Naive thymus-derived CD8-positive, alpha-beta T cell (primary cell): ENCODE results near the gene LKAAEAR1. TPM values are rescaled to one million over a fixed set of nuclear protein-coding genes. Genes with fewer than 3 reads are reported as not detected.
"Not testable (repeated sequence)": the region's sequence is repeated elsewhere in the genome, so short reads cannot be mapped to it uniquely, and the experiment has no call there.

Source experiments
- ATAC-seq, 2 donors: fragments of 150-1000 bp; cut with Tn5 transposase in 1 of 2; sonication (Bioruptor Pico), chemical (Tn5 transposase) in 1 of 2; 1 replicate in 1 of 2; 2 replicates in 1 of 2; pipeline ENCODE4 v1.10.0; 2021; ENCODE audit warnings: mild to moderate bottlenecking in 2 of 2, moderate library complexity in 2 of 2
- POLR2A ChIA-PET: fragments of 350-600 bp; sonication (Branson Sonifier 250); formaldehyde crosslinking; loops from one replicate; lab custom pipeline; 2021; ENCODE audit warnings: antibody characterized with exemption; lab: Charles Lee
- DNase-seq, 10 donors: peaks; one replicate each; pipeline versions ENCODE4 v3.0.0 to v3.0.0-alpha.2; 2020 to 2022
- H3K27ac Mint-ChIP-seq, 10 donors: one replicate each; pipeline ENCODE4 v1.8.0; 2020 to 2022; ENCODE audit warnings: mild to moderate bottlenecking in 10 of 10, mixed read lengths in 10 of 10, moderate library complexity in 4 of 10, inconsistent platforms in 1 of 10
- H3K27me3 Mint-ChIP-seq, 5 donors: one replicate each; pipeline ENCODE4 v1.8.0; 2021 to 2022; ENCODE audit warnings: mixed read lengths in 5 of 5
- H3K36me3 Mint-ChIP-seq, 3 donors: one replicate each; pipeline ENCODE4 v1.8.0; 2020 to 2022; ENCODE audit warnings: mixed read lengths in 3 of 3, mild to moderate bottlenecking in 2 of 3, inconsistent platforms in 1 of 3
- H3K4me1 Mint-ChIP-seq, 4 donors: one replicate each; pipeline ENCODE4 v1.8.0; 2021 to 2022; ENCODE audit warnings: mixed read lengths in 4 of 4
- H3K4me3 Mint-ChIP-seq, 10 donors: one replicate each; pipeline ENCODE4 v1.8.0; 2020 to 2022; ENCODE audit warnings: mild to moderate bottlenecking in 10 of 10, mixed read lengths in 10 of 10, moderate library complexity in 6 of 10, inconsistent platforms in 1 of 10
- H3K9me3 Mint-ChIP-seq, 9 donors: one replicate each; pipeline ENCODE4 v1.8.0; 2020 to 2022; ENCODE audit warnings: mixed read lengths in 9 of 9, mild to moderate bottlenecking in 3 of 9, inconsistent platforms in 1 of 9, moderate library complexity in 1 of 9
- polyA plus RNA-seq, 3 donors: library from polyadenylated mRNA; unstranded; fragments of 300-500 nt; fragmentation: Illumina TruSeq; gene quantifications; one replicate each; pipeline ENCODE4 v1.2.3, GENCODE V29; 2021
- total RNA-seq, 8 experiments: library from RNA in 2 of 8; stranded (reverse) in 2 of 8; gene quantifications; one replicate each; pipeline ENCODE4 v1.2.3 and lab custom pipeline; 2021 to 2026

The LKAAEAR1 gene
- total and polyA plus RNA-seq, 5 experiments from 2014 or later: 0.63 to 1.1 TPM; not detected in 3

DNA sequence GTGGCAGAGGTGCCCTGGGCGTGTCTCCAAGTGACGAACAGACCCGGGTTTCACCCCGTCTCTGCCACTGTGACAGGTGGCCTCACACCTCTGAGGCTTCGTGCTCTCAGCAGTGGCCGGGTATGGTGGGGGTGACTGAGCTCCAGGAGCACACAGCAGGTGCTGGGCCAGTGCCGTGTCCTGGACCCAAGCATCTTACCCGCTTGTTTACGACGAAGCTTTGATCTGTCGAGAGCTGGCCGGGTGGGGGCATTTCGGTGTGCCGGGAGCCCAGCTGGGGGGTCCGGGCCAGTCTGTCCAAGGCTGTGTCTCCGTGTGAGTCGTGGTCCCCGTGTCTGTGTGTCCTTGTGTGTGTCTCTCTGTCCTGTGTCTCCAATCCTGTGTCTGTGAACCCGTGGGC is 7.1 kb upstream of the LKAAEAR1 start:
- POLR2A ChIA-PET: no interaction called here
- Mint-ChIP-seq H3K36me3 (peaks cover 0 to 3% (median 0%) of the 10 kb centered on the region in 3 donors), H3K27me3 (no peaks in the 10 kb centered on the region), H3K27ac (no peak overlapping the region), H3K9me3 (peaks cover 0 to 10% (median under 1%) of the 10 kb centered on the region in 9 donors), H3K4me3 (peak overlapping the region in 1 of 10 donors; percentile 34), H3K4me1 (peaks cover 0 to 6% (median 2%) of the 10 kb centered on the region in 4 donors)
- DNase-seq: no peak
- no peak for ATAC-seq

DNA sequence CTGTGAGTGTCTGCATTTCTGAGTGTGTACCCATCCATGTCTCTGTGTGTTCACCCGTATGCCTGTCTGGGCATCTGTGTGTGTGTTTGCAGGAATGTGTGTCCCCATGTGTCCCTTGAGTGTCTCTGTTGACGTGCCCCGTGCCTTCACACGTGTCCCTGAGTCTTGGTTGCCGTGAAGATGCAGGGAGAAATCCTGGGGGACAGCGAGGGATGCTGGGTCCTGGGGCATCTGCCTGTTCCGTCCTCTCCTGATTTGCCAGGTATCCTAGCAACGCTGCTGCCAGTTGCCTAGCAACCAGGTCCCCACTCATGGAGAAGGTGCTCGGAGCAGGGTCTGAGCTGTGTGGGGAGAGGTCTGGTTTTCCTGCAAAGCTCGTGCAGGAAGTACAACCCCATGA is 6.0 kb upstream of the LKAAEAR1 start:
- POLR2A ChIA-PET: no interaction called here
- H3K4me1 Mint-ChIP-seq: peaks cover 0 to 7% (median 2%) of the 10 kb centered on the region in 4 donors
- H3K4me3 Mint-ChIP-seq: no peak overlapping the region
- H3K36me3 Mint-ChIP-seq: peaks cover 0 to 3% (median 0%) of the 10 kb centered on the region in 3 donors
- DNase-seq: no peak
- peaks cover 0 to 3% (median 0%) of the 10 kb centered on the region in 5 donors for H3K27me3 Mint-ChIP-seq
- H3K9me3 Mint-ChIP-seq: peaks cover 0 to 12% (median 0%) of the 10 kb centered on the region in 9 donors
- ATAC-seq: no peak
- H3K27ac Mint-ChIP-seq: no peak overlapping the region

DNA sequence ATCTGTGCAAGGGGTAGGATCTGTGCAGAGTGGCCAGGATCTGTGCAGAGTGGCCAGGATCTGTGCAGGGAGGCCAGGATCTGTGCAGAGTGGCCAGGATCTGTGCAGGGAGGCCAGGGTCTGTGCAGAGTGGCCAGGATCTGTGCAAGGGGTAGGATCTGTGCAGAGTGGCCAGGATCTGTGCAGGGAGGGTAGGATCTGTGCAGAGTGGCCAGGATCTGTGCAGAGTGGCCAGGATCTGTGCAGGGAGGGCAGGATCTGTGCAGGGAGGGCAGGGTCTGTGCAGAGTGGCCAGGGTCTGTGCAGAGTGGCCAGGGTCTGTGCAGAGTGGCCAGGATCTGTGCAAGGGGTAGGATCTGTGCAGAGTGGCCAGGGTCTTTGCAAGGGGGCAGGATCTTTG is 4.4 kb upstream of the LKAAEAR1 start:
- H3K4me3 Mint-ChIP-seq, H3K27me3 Mint-ChIP-seq, H3K36me3 Mint-ChIP-seq, H3K27ac Mint-ChIP-seq, ATAC-seq, DNase-seq, POLR2A ChIA-PET: not testable (repeated sequence)
- H3K4me1 Mint-ChIP-seq: peaks cover 5 to 13% (median 6%) of the 10 kb centered on the region in 4 donors
- H3K9me3 Mint-ChIP-seq: peaks cover 0 to 12% (median 0%) of the 10 kb centered on the region in 9 donors

DNA sequence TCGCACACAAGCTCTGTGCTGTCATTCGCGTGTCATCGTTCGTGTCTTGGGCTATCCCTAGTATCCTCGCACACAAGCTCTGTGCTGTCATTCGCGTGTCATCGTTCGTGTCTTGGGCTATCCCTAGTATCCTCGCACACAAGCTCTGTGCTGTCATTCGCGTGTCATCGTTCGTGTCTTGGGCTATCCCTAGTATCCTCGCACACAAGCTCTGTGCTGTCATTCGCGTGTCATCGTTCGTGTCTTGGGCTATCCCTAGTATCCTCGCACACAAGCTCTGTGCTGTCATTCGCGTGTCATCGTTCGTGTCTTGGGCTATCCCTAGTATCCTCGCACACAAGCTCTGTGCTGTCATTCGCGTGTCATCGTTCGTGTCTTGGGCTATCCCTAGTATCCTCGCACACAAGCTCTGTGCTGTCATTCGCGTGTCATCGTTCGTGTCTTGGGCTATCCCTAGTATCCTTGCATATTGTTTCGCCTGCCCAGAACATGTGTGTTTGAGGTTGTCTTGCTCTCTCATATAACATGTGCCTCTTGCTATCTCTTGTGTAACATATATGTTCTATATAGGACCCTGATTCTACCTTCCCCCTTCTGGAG is 3.1 kb upstream of the LKAAEAR1 start:
- H3K27me3 Mint-ChIP-seq, H3K36me3 Mint-ChIP-seq, H3K27ac Mint-ChIP-seq, DNase-seq, H3K4me3 Mint-ChIP-seq, POLR2A ChIA-PET, ATAC-seq: not testable (repeated sequence)
- Mint-ChIP-seq H3K4me1 (peaks cover 10 to 21% (median 17%) of the 10 kb centered on the region in 4 donors), H3K9me3 (peaks cover 0 to 12% (median 0%) of the 10 kb centered on the region in 9 donors)

DNA sequence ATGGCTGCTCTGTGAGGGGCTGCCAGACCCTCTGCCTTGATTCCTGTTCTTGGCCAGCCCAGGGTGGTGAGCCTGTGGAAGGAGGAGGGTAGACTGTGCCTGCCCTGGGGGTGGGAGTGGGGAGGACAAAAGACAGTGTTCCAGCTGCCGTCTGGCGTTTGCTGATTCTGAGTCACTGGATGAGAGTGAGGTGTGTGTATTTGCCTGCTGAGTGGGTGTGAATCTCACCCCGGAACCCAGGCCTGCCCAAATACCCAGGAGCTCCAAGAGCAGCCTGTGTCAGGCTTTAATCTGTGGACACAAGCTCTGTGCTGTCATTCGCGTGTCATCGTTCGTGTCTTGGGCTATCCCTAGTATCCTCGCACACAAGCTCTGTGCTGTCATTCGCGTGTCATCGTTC is 2.6 kb upstream of the LKAAEAR1 start:
- POLR2A ChIA-PET: no interaction called here
- peaks cover 14 to 23% (median 21%) of the 10 kb centered on the region in 4 donors for H3K4me1 Mint-ChIP-seq
- H3K4me3 Mint-ChIP-seq: no peak overlapping the region
- peaks cover 0 to 3% (median 0%) of the 10 kb centered on the region in 3 donors for H3K36me3 Mint-ChIP-seq
- ATAC-seq (no peak), DNase-seq (no peak)
- H3K27ac Mint-ChIP-seq: no peak overlapping the region
- peaks cover 0 to 6% (median 1%) of the 10 kb centered on the region in 5 donors for H3K27me3 Mint-ChIP-seq
- H3K9me3 Mint-ChIP-seq: peaks cover 0 to 12% (median 0%) of the 10 kb centered on the region in 9 donors

DNA sequence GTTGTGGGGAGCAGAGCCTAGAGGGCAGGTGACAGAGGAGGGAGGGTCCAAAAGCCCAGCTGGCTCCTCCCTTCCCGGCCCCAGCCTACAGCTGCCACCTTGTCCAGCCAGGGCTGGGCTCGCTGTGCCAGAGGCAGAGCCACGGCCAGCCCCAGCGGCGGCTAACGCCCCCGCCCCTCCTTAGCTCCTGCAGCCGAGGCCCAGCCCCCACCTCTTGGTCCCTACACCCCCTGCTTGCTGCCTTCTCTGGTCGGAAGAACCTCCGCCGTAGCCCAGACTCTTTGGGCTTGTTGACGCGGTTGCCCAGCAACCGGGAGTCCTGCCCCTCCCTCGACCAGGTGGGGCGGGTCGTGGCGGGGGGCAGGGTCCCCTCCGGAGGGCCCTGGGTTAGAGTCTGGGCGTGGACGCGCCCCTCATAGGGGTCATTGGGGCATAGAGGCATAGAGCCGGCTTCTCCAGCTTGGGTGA is 521 bp upstream of the LKAAEAR1 start:
- Mint-ChIP-seq H3K27ac (peak overlapping the region in 2 of 10 donors; percentile 63 to 89), H3K4me3 (peak overlapping the region; percentile 77 to 94 (median 90)), H3K27me3 (peaks cover 0 to 6% (median 1%) of the 10 kb centered on the region in 5 donors), H3K36me3 (peaks cover 0 to 3% (median 0%) of the 10 kb centered on the region in 3 donors), H3K9me3 (peaks cover 0 to 12% (median 0%) of the 10 kb centered on the region in 9 donors), H3K4me1 (peaks cover 15 to 41% (median 36%) of the 10 kb centered on the region in 4 donors)
- POLR2A ChIA-PET: interaction anchor here (1.1 to 2.3 kb wide), 4 partner anchors 36 to 171 kb away, joined by 4 to 13 read pairs (median 8); partner anchors contain the start of genes C20orf204 and PCMTD2
- DNase-seq (no peak), ATAC-seq (no peak)

DNA sequence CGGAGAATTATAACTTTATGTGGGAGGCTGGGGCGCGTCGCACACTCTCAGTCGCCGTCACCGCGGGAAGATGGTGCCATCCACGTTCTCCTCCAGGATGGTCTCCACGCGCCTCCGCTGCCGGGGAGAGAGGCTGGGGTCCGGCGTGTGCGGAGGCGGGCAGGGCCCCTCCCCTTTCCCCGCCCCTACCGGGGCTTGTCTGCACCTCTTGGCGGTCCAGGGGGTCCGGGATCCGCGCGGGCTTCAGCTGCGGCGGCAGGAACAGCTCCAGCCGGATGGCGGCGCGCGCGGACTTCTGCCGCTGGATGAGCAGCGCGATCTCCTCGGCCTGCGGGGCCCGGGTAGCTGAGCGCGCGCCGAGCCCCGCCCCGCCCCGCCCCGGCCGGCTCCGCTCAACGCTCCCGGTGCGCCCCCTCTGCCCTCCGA is 807 bp downstream of the LKAAEAR1 start:
- Mint-ChIP-seq H3K27me3 (peaks cover 0 to 6% (median 1%) of the 10 kb centered on the region in 5 donors), H3K36me3 (peaks cover 0 to 3% (median 0%) of the 10 kb centered on the region in 3 donors), H3K9me3 (peaks cover 0 to 12% (median 0%) of the 10 kb centered on the region in 9 donors), H3K4me1 (peaks cover 19 to 47% (median 39%) of the 10 kb centered on the region in 4 donors), H3K27ac (peak overlapping the region in 2 of 10 donors; percentile 27 to 85), H3K4me3 (peak overlapping the region; percentile 64 to 88 (median 78))
- ATAC-seq (peak; percentile 42 to 45), DNase-seq (peak in 9 of 10 donors; percentile 38 to 78 (median 62))
- POLR2A ChIA-PET: interaction anchor here (1.2 to 2.3 kb wide), 7 partner anchors 16 to 174 kb away, joined by 3 to 13 read pairs (median 5); partner anchors contain the start of genes PCMTD2, PRPF6 and TCEA2

DNA sequence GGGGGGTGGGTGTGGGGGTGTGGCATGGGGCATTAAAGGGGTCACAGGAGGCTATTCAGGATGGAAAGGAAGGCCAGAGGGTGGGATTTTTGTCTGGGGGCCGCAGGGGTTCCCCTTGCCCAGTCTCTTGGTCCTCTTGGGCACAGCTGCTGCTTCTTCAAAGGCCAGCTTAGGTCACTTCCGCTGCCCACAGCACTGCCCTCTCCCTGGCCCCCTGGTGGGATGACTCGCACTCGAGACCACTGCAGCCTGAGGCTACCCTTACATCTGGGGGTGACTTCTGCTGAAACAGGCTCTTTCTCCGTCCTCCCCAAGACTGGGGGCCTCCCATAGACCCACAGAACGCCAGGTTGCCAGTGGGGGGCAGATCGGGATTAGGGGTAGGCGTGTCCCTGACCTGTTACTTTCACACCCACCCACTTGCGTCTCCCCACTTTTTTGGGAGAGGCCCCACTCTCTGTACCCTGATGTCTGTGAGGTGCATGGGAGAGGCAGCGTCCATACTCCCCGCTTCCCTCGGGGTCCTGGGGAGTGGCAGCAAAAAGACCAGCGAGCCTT is 1.3 kb downstream of the LKAAEAR1 start:
- no peak for DNase-seq
- H3K27ac Mint-ChIP-seq: peak overlapping the region in 3 of 10 donors; percentile 27 to 85 (median 51)
- ATAC-seq: no peak
- H3K27me3 Mint-ChIP-seq: peaks cover 0 to 6% (median 1%) of the 10 kb centered on the region in 5 donors
- peaks cover 0 to 3% (median 0%) of the 10 kb centered on the region in 3 donors for H3K36me3 Mint-ChIP-seq
- H3K9me3 Mint-ChIP-seq: peaks cover 0 to 12% (median 0%) of the 10 kb centered on the region in 9 donors
- H3K4me3 Mint-ChIP-seq: peak overlapping the region; percentile 64 to 88 (median 78)
- H3K4me1 Mint-ChIP-seq: peaks cover 19 to 50% (median 39%) of the 10 kb centered on the region in 4 donors
- POLR2A ChIA-PET: interaction anchor here (1.2 to 2.3 kb wide), 7 partner anchors 17 to 175 kb away, joined by 3 to 13 read pairs (median 5); partner anchors contain the start of genes PCMTD2, PRPF6 and TCEA2

DNA sequence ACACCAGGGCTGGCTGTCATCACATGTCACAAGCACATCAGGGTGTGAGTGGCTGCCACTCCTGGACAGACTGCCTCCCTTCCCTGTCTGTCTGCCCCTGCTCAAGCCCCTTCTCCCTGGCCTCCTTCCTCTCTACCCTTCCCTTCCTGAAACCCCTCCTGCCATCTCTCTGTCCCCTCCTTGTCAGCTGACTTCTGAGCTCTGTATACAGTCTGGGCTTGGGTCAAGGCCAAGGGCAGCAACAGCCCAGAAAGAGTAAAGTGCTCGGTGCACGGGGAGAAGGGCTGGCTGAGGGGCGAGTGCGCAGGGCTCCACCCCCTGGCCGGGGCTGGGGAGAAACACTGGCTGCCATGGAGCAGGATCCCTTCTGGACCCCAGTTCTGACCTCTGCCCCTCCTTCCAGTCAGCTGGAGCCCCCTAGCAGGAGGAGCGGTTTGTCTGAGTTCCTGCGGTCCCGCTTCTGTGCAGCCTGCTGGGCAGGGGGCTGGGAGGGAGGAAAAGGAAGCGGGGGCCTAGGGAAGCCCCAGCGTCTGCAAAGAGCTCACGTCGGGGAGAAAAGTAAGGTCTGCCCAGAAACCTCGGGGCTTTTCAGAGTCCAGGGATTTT is 2.0 kb downstream of the LKAAEAR1 start:
- POLR2A ChIA-PET: interaction anchor here (1.2 to 3.3 kb wide), 4 partner anchors 19 to 176 kb away, joined by 3 to 13 read pairs (median 4); partner anchors contain the start of genes PRPF6 and TCEA2
- H3K36me3 Mint-ChIP-seq: peaks cover 0 to 3% (median 0%) of the 10 kb centered on the region in 3 donors
- ATAC-seq (no peak), DNase-seq (no peak)
- peaks cover 0 to 6% (median 1%) of the 10 kb centered on the region in 5 donors for H3K27me3 Mint-ChIP-seq
- peaks cover 19 to 55% (median 44%) of the 10 kb centered on the region in 4 donors for H3K4me1 Mint-ChIP-seq
- peaks cover 0 to 8% (median 0%) of the 10 kb centered on the region in 9 donors for H3K9me3 Mint-ChIP-seq
- peak overlapping the region; percentile 20 to 90 (median 80) for H3K27ac Mint-ChIP-seq
- H3K4me3 Mint-ChIP-seq: peak overlapping the region; percentile 62 to 88 (median 69)

DNA sequence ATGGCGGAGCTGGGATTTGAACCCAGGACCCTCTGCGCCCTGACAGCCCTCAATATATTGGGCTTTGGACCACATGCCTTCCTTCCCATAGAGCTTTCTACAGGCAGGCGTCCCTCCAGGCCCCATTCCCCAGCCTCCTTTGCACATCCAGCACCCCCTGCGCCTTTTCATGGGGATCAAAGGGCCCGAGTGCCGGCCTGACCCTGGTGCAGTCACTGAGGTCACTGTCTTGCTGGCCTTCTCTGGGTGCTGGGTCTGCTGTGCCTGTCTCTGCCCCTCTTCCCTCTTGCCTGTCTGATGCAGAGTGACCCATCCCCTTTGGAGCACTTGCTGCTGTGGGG is 2.6 kb downstream of the LKAAEAR1 start:
- POLR2A ChIA-PET: interaction anchor here (3.3 kb wide), 1 partner anchor 39 kb away, joined by 13 read pairs; no protein-coding TSS in a partner anchor
- Mint-ChIP-seq H3K9me3 (peaks cover 0 to 5% (median 0%) of the 10 kb centered on the region in 9 donors), H3K4me1 (peaks cover 20 to 61% (median 47%) of the 10 kb centered on the region in 4 donors), H3K4me3 (peak overlapping the region; percentile 16 to 85 (median 69)), H3K36me3 (peaks cover 0 to 2% (median 0%) of the 10 kb centered on the region in 3 donors), H3K27me3 (peaks cover 0 to 6% (median 1%) of the 10 kb centered on the region in 5 donors), H3K27ac (peak overlapping the region in 8 of 10 donors; percentile 20 to 90 (median 80))
- ATAC-seq (no peak), DNase-seq (no peak)

DNA sequence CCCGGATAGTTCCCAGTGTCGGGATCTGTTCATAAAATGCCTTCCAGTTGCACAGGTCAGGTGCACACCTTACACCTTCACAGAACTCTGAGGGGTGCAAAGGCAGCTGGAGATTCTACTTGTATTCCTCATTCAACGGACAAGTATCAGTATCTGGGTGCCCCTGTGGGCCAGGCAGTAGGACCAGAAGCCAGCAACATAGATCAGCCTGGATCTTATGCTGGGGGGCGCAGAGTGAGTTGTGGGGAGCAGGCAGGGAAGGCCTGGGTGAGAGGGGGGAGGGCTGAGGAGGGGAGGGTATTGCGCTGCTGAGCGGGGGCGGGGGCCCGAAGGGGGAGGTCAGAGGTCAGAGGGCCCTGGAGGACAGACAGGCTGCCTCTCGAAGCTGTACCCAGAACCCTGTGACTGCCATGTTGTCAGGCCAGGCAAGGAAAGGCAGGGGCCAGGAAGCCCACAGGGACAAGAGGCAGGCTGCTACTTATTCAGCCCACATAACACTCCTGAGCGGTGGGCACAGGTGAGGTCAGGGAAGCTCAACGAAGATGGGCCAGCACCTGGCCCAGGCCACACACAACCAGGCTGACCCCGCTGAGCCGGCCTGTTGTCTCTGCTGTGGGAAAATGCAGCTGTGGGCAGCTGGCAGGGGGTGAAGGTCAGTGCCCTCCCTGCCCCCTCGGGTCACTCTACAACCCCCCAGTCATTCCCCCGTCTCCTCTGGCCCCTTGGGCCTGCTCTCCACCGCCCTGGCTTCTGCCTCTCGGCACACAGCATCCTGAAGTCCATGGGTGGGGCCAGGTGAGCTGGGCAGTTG is 3.2 kb downstream of the LKAAEAR1 start:
- DNase-seq (peak in 1 of 10 donors; percentile 22), ATAC-seq (no peak)
- Mint-ChIP-seq H3K4me3 (peak overlapping the region; percentile 78 to 89 (median 83)), H3K4me1 (peaks cover 20 to 61% (median 51%) of the 10 kb centered on the region in 4 donors), H3K27ac (peak overlapping the region in 9 of 10 donors; percentile 81 to 96 (median 89)), H3K27me3 (peaks cover 0 to 6% (median 1%) of the 10 kb centered on the region in 5 donors), H3K36me3 (peaks cover 0 to 4% (median 0%) of the 10 kb centered on the region in 3 donors), H3K9me3 (peaks cover 0 to under 1% (median 0%) of the 10 kb centered on the region in 9 donors)
- POLR2A ChIA-PET: interaction anchor here (1.2 to 4.2 kb wide), 5 partner anchors 9 to 42 kb away, joined by 3 to 38 read pairs (median 10); partner anchors contain the start of gene TCEA2
